Measurements from ENCODE around the gene DPP10.

GRCh38 chr2:115194623-115195022 lies 752.2 kb downstream of the DPP10 start:
- TF ChIP-seq CTCF (IDR thresholded peaks at IDR 0.05) (no peak), POLR2A (IDR thresholded peaks at IDR 0.05) (no peak)
